ENCODE results near the gene ZNF423. TPM values are rescaled to one million over a fixed set of nuclear protein-coding genes. Genes with fewer than 3 reads are reported as not detected.
A peak's percentile ranks its signal among the peaks of the same experiment; 100 is the strongest.

ZNF423 gene
- total and polyA plus RNA-seq, 9 of the 15 experiments (the other 6 are each of a cell fraction or from before 2014, with no cell fraction given): not detected

- DNase-seq (ENCODE audit: extremely low read depth in 1 of 4, low spot score in 3 of 4) (peak; percentile 43 to 59 (median 52)), FAIRE-seq (no peak), ATAC-seq (peak; percentile 55; the same call in 2 of the 3 replicates)
- Histone ChIP-seq H3K9me1 (ENCODE audit: control insufficient read depth, insufficient read depth, low read length) (no peaks in the 10 kb centered on the region), H3K79me2 (ENCODE audit: control insufficient read depth, insufficient read depth, low read length) (no peaks in the 10 kb centered on the region), H3K9ac (ENCODE audit: insufficient read depth in 1 of 2, low read depth in 2 of 2, low read length in 2 of 2) (no peak overlapping the region), H3K27me3 (ENCODE audit: control insufficient read depth in 2 of 2, insufficient read depth in 2 of 2, low read length in 2 of 2) (peaks cover 29 to 49% of the 10 kb centered on the region in 2 experiments; a peak in 3 of 5 replicates), H3K36me3 (ENCODE audit: control insufficient read depth, insufficient read depth, low read length) (no peaks in the 10 kb centered on the region), H4K20me1 (replicated peaks; ENCODE audit: control insufficient read depth, insufficient read depth, low read length) (peaks cover 2% of the 10 kb centered on the region), H3K4me2 (ENCODE audit: insufficient read depth, low read length) (no peak overlapping the region), H3K4me3 (no peak overlapping the region), H3K4me1 (replicated peaks in 1 of 2; ENCODE audit: control insufficient read depth in 2 of 2, insufficient read depth in 2 of 2, low read length in 2 of 2) (peaks cover 0 to 6% of the 10 kb centered on the region in 2 experiments; a peak in 2 of 5 replicates), H3K9me3 (replicated peaks; ENCODE audit: control insufficient read depth, insufficient read depth, low read depth, low read length) (no peaks in the 10 kb centered on the region), H2AFZ (ENCODE audit: low read depth, low read length) (no peak overlapping the region), H3K27ac (ENCODE audit: extremely low read depth, low read depth, low read length) (no peak overlapping the region)
- no TSS peak for BruUV-seq (replicated peaks)
- WGBS (ENCODE audit: insufficient coverage, low coverage, missing lambda C conversion rate): under 1% methylated on average over 26 of the region's 26 CpGs
- intact Hi-C loops (cut with micrococcal nuclease) (no loop called here), in situ Hi-C loops (cut with MboI) (no loop called here)
- ChIA-PET POLR2A (interaction anchor here (0.7 kb wide), 1 partner anchor 473 kb away, joined by 6 read pairs; no protein-coding TSS in a partner anchor), CTCF (ENCODE audit: low intra/inter-chr PET ratio) (no interaction called here)
- no peak for TF ChIP-seq RUNX1 (IDR thresholded peaks at IDR 0.05; ENCODE audit: low read depth)
- no peak for TF ChIP-seq ZNF655 (CRISPR knock-in tag; IDR thresholded peaks at IDR 0.05)
- TF ChIP-seq SIX5 (IDR thresholded peaks at IDR 0.05; ENCODE audit: borderline replicate concordance in 1 of 2, insufficient read depth in 1 of 2, low read depth in 1 of 2, low read length in 2 of 2): no peak
- TF ChIP-seq ZNF408 (CRISPR knock-in tag; IDR thresholded peaks at IDR 0.05; ENCODE audit: low read depth): no peak
- no peak for TF ChIP-seq CBX1 (IDR thresholded peaks at IDR 0.05; ENCODE audit: low read depth)
- no peak for TF ChIP-seq HSF4 (CRISPR knock-in tag; IDR thresholded peaks at IDR 0.05; ENCODE audit: borderline replicate concordance)
- TF ChIP-seq, protein P1, sequence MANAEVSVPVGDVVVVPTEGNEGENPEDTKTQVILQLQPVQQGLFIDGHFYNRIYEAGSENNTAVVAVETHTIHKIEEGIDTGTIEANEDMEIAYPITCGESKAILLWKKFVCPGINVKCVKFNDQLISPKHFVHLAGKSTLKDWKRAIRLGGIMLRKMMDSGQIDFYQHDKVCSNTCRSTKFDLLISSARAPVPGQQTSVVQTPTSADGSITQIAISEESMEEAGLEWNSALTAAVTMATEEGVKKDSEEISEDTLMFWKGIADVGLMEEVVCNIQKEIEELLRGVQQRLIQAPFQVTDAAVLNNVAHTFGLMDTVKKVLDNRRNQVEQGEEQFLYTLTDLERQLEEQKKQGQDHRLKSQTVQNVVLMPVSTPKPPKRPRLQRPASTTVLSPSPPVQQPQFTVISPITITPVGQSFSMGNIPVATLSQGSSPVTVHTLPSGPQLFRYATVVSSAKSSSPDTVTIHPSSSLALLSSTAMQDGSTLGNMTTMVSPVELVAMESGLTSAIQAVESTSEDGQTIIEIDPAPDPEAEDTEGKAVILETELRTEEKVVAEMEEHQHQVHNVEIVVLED (CRISPR knock-in tag; IDR thresholded peaks at IDR 0.05): no peak
- TF ChIP-seq VEZF1 (CRISPR knock-in tag; IDR thresholded peaks at IDR 0.05): 0 out of 2 replicates have a peak, but pooled peaks have one; percentile 14
- TF ChIP-seq MECOM (CRISPR knock-in tag; IDR thresholded peaks at IDR 0.05): no peak
- no peak for TF ChIP-seq ZSCAN29 (IDR thresholded peaks at IDR 0.05)
- no peak for TF ChIP-seq HNRNPUL1 (IDR thresholded peaks at IDR 0.05; ENCODE audit: low read length)
- TF ChIP-seq ZNF561 (CRISPR knock-in tag; conservative IDR thresholded peaks at IDR 0.05): no peak
- TF ChIP-seq CEBPB (tag; IDR thresholded peaks at IDR 0.05): no peak
- TF ChIP-seq ILF3 (IDR thresholded peaks at IDR 0.05; ENCODE audit: borderline replicate concordance): no peak
- no peak for TF ChIP-seq ZBTB8A (IDR thresholded peaks at IDR 0.05; ENCODE audit: partially characterized antibody)
- TF ChIP-seq CCNT2 (IDR thresholded peaks at IDR 0.05; ENCODE audit: borderline replicate concordance, extremely low read depth, insufficient read length, low read depth, low read length): peak; percentile 72
- TF ChIP-seq, protein P2, sequence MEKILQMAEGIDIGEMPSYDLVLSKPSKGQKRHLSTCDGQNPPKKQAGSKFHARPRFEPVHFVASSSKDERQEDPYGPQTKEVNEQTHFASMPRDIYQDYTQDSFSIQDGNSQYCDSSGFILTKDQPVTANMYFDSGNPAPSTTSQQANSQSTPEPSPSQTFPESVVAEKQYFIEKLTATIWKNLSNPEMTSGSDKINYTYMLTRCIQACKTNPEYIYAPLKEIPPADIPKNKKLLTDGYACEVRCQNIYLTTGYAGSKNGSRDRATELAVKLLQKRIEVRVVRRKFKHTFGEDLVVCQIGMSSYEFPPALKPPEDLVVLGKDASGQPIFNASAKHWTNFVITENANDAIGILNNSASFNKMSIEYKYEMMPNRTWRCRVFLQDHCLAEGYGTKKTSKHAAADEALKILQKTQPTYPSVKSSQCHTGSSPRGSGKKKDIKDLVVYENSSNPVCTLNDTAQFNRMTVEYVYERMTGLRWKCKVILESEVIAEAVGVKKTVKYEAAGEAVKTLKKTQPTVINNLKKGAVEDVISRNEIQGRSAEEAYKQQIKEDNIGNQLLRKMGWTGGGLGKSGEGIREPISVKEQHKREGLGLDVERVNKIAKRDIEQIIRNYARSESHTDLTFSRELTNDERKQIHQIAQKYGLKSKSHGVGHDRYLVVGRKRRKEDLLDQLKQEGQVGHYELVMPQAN (IDR thresholded peaks at IDR 0.05; ENCODE audit: borderline replicate concordance): no peak
- TF ChIP-seq BACH1 (tag; IDR thresholded peaks at IDR 0.05): no peak
Observed at GRCh38 chr16:49698453-49698815, 157.5 kb downstream of the ZNF423 start.
